A673 (cell line): ENCODE measurements around the gene NLK. TPM values are rescaled to one million over a fixed set of nuclear protein-coding genes. Genes with fewer than 3 reads are reported as not detected.
A peak's percentile ranks its signal among the peaks of the same experiment; 100 is the strongest.

Experiments used
- BruUV-seq: library from RNA; stranded (reverse); fragments of 400-500 nt; replicated peaks from 2 replicates; lab custom pipeline; 2021; lab: Mats Ljungman, UMichigan
- CTCF ChIA-PET: fragments of 300-600 bp; sonication (Branson Sonifier 250); formaldehyde crosslinking; loops from one replicate; lab custom pipeline; 2022; ENCODE audit warnings: antibody characterized with exemption; lab: Charles Lee
- POLR2A ChIA-PET: fragments of 300-600 bp; sonication (Branson Sonifier 250); formaldehyde crosslinking; loops from one replicate; lab custom pipeline; 2022; ENCODE audit warnings: antibody characterized with exemption; ENCODE audit not compliant: low non-redundant PET; lab: Charles Lee
- DNase-seq: peaks from one replicate; pipeline ENCODE4 v3.0.0-alpha.2; 2015; ENCODE audit warnings: low spot score
- H3K27ac ChIP-seq: fragments of 200-600 bp; sonication (generic); 2 replicates; pipeline ENCODE4 v1.5.1; 2016; ENCODE audit warnings: mixed run types, low read depth, mild to moderate bottlenecking, mixed read lengths, antibody characterized with exemption, low read length; ENCODE audit not compliant: poor library complexity, severe bottlenecking
- H3K27me3 ChIP-seq: fragments of 200-600 bp; sonication (generic); replicated peaks from 2 replicates; pipeline ENCODE4 v1.6.1; 2017; ENCODE audit warnings: mixed run types, low read depth, mild to moderate bottlenecking, mixed read lengths, antibody characterized with exemption, low read length; ENCODE audit not compliant: insufficient read depth, poor library complexity
- H3K36me3 ChIP-seq: fragments of 200-600 bp; sonication (generic); 2 replicates; pipeline ENCODE4 v1.6.1; 2016; ENCODE audit warnings: mixed run types, mild to moderate bottlenecking, mixed read lengths, antibody characterized with exemption, low read length; ENCODE audit not compliant: insufficient read depth, poor library complexity, severe bottlenecking
- H3K4me1 ChIP-seq: fragments of 200-600 bp; sonication (generic); 2 replicates; pipeline ENCODE4 v1.6.1; 2017; ENCODE audit warnings: mixed run types, mild to moderate bottlenecking, mixed read lengths, antibody characterized with exemption, low read length; ENCODE audit not compliant: insufficient read depth, poor library complexity, severe bottlenecking
- H3K4me3 ChIP-seq: fragments of 200-600 bp; sonication (generic); 2 replicates; pipeline ENCODE4 v1.5.1; 2016; ENCODE audit warnings: low read depth, mixed run types, mild to moderate bottlenecking, mixed read lengths, low read length; ENCODE audit not compliant: poor library complexity, severe bottlenecking
- H3K9me3 ChIP-seq: fragments of 200-600 bp; sonication (generic); 2 replicates; pipeline ENCODE4 v1.6.1; 2016; ENCODE audit warnings: mixed run types, low read depth, mild to moderate bottlenecking, mixed read lengths, antibody characterized with exemption, low read length; ENCODE audit not compliant: poor library complexity, severe bottlenecking
- EZH2 ChIP-seq: fragments of 200-600 bp; sonication (generic); IDR thresholded peaks from 2 replicates; pipeline ENCODE4 v1.6.1; 2017; ENCODE audit warnings: borderline replicate concordance, low read depth, mild to moderate bottlenecking, mixed read lengths, antibody characterized with exemption, low read length; ENCODE audit not compliant: poor library complexity, severe bottlenecking
- intact Hi-C: fragments of 100-400 bp; cut with micrococcal nuclease; formaldehyde crosslinking; loops from one replicate; pipeline ENCODE4 v1.10.0; 2022; ENCODE audit not compliant: unreplicated experiment
- total RNA-seq: library from RNA; stranded (reverse); gene quantifications from 2 replicates; pipeline ENCODE4 v1.2.3, GENCODE V29; 2021
- TF ChIP-seq, protein P1 (sequence below): fragments of 300-800, 200-600 bp; sonication (generic); conservative IDR thresholded peaks from 2 replicates; pipeline ENCODE4 v1.5.1; 2017; ENCODE audit warnings: low read depth, mild to moderate bottlenecking, antibody characterized with exemption, low read length, moderate library complexity, mixed read lengths

NLK gene
- total RNA-seq, 1 experiment from 2014 or later = 23.8 TPM

DNA sequence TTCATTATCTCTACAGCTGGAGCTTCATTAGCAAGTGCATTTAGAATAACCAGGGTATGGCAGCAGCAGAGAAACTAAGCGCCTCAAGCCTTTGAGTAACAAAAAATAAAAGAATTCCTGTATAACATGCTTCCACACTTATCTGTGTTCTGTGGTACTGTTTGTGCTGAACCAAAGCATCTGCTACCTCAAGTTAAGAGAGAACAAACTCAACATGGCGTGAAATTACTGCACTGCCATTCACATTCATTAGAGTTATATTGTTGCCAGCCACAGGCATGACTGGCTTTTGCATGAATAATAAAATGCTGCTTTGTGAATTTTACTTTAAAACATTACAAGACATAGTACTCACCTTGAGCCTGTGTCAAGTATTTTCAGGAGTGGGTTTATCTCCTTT lies 76.6 kb downstream of the NLK start:
- ChIA-PET POLR2A (no interaction called here), CTCF (no interaction called here)
- Histone ChIP-seq H3K4me3 (no peak overlapping the region), H3K9me3 (no peaks in the 10 kb centered on the region), H3K4me1 (peaks cover 18% of the 10 kb centered on the region), H3K27me3 (no peaks in the 10 kb centered on the region), H3K27ac (peak overlapping the region; percentile 27), H3K36me3 (peaks cover 5% of the 10 kb centered on the region)
- no TSS peak for BruUV-seq
- intact Hi-C loops = loop anchor here (10.0 kb wide), 1 partner anchor 74 kb away; the partner anchor contains the start of gene NLK
- DNase-seq = no peak
- TF ChIP-seq, protein P1, sequence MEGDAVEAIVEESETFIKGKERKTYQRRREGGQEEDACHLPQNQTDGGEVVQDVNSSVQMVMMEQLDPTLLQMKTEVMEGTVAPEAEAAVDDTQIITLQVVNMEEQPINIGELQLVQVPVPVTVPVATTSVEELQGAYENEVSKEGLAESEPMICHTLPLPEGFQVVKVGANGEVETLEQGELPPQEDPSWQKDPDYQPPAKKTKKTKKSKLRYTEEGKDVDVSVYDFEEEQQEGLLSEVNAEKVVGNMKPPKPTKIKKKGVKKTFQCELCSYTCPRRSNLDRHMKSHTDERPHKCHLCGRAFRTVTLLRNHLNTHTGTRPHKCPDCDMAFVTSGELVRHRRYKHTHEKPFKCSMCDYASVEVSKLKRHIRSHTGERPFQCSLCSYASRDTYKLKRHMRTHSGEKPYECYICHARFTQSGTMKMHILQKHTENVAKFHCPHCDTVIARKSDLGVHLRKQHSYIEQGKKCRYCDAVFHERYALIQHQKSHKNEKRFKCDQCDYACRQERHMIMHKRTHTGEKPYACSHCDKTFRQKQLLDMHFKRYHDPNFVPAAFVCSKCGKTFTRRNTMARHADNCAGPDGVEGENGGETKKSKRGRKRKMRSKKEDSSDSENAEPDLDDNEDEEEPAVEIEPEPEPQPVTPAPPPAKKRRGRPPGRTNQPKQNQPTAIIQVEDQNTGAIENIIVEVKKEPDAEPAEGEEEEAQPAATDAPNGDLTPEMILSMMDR = no peak
- TF ChIP-seq EZH2 = no peak

DNA sequence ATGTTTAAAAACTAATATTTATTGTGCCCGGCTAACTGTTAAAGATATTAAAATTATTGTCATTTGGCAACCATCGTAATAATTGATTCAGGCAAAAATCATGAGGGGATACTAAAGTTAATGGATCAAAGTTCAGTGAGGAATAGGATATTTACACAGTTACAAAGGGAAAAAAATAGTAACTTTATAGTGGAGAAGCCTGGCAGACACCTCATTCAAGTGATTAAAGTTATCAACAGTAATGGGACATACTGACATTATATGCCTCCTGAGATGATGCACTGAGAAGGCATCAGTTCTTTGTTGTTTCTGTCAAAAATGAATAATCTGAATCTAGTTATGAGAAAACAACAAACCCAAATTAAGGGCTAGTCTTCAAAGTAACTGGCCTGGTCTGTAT lies 77.1 kb downstream of the NLK start:
- intact Hi-C loops = loop anchor here (10.0 kb wide), 1 partner anchor 75 kb away; the partner anchor contains the start of gene NLK
- no peaks in the 10 kb centered on the region for H3K9me3 ChIP-seq
- H3K36me3 ChIP-seq = peaks cover 5% of the 10 kb centered on the region
- ChIA-PET CTCF (no interaction called here), POLR2A (no interaction called here)
- DNase-seq = no peak
- BruUV-seq = no TSS peak
- TF ChIP-seq, protein P1 = no peak
- H3K4me3 ChIP-seq = no peak overlapping the region
- peaks cover 18% of the 10 kb centered on the region for H3K4me1 ChIP-seq
- H3K27ac ChIP-seq = no peak overlapping the region
- H3K27me3 ChIP-seq = no peaks in the 10 kb centered on the region

DNA sequence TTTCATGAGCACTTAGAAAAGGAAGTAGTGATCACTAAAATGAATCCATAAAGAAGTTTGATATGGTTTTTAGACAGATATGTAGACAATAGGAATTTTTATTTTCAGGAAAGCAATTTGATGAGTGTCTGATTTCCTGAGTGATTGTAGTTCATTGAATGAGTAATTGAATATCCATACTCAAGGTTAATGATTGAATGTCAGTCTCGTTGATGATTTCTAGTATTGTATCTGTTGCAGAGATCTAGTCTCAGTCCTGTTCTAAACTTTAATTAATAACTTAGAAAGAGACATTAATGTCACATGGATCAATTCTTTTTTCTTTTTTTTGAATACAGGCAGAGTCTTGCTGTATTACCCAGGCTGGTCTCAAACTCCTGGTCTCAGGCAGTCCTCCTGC lies 78.3 kb downstream of the NLK start:
- intact Hi-C loops = no loop called here
- Histone ChIP-seq H3K36me3 (peaks cover 5% of the 10 kb centered on the region), H3K4me3 (no peak overlapping the region), H3K27ac (no peak overlapping the region), H3K4me1 (peaks cover 23% of the 10 kb centered on the region), H3K27me3 (no peaks in the 10 kb centered on the region), H3K9me3 (no peaks in the 10 kb centered on the region)
- no TSS peak for BruUV-seq
- CTCF ChIA-PET = no interaction called here
- POLR2A ChIA-PET = interaction anchor here (0.6 kb wide), 1 partner anchor 87 kb away, joined by 5 read pairs; no protein-coding TSS in a partner anchor
- TF ChIP-seq, protein P1 = no peak
- no peak for TF ChIP-seq EZH2
- DNase-seq = no peak
